Measurements from ENCODE around the gene SDC1. TPM values are rescaled to one million over a fixed set of nuclear protein-coding genes. Genes with fewer than 3 reads are reported as not detected.

Gene SDC1
- total RNA-seq, 2 experiments from 2014 or later, result 0.10 TPM; not detected in 1

DNA sequence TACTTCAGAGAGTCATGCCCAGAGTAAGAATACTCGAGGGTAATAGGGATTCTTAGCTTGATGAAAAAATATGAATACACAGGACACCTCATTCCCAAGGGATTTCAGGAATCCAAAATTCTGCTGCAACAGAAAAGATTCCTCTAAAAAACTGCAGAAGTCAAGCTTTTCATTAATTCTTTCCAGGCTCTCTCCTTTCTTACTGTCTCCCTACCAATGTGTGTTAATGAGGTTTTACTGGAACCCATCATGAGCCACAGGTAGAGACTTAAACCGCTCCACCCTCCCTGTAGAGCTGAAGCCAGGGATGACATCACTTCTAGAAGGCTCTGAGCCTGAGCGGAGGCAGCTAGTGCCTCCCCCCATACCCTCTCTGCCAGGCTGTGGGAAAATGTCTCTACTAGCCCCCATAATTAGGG is 3.4 kb downstream of the SDC1 start:
- no peak overlapping the region for H2AFZ ChIP-seq (ENCODE audit: low read length)
- H3K4me3 ChIP-seq (ENCODE audit: low read depth, low read length, poor library complexity, severe bottlenecking), result no peak overlapping the region
- H3K9me2 ChIP-seq (ENCODE audit: insufficient read depth, low read length), result no peaks in the 10 kb centered on the region
- CTCF ChIA-PET (ENCODE audit: unreplicated experiment), result interaction anchor here (0.6 kb wide), 1 partner anchor 26 kb away, joined by 3 read pairs; no protein-coding TSS in a partner anchor
- POLR2A ChIA-PET, result no interaction called here
- H3K9me3 ChIP-seq (ENCODE audit: low read length), result no peaks in the 10 kb centered on the region
- H3K79me2 ChIP-seq (ENCODE audit: insufficient read depth, low read depth, low read length), result no peaks in the 10 kb centered on the region
- H3K27ac ChIP-seq (ENCODE audit: low read depth, low read length, poor library complexity, severe bottlenecking), result no peak overlapping the region
- TF ChIP-seq CTCF (conservative IDR thresholded peaks at IDR 0.05; ENCODE audit: low read length) (no peak), EZH2phosphoT487 (IDR thresholded peaks at IDR 0.05; ENCODE audit: borderline replicate concordance, low read depth, low read length) (no peak)
- no peak for DNase-seq (ENCODE audit: low spot score)
- H3K36me3 ChIP-seq (ENCODE audit: insufficient read depth, low read length), result no peaks in the 10 kb centered on the region
- H3K4me2 ChIP-seq (ENCODE audit: low read length), result no peak overlapping the region
- H4K20me1 ChIP-seq (ENCODE audit: insufficient read depth, low read length), result no peaks in the 10 kb centered on the region
- no TSS peak for BruUV-seq (replicated peaks)
- intact Hi-C loops (cut with micrococcal nuclease; ENCODE audit: unreplicated experiment), result loop anchor here (10.0 kb wide), 1 partner anchor 87 kb away; no protein-coding TSS in a partner anchor
- H3K4me1 ChIP-seq (ENCODE audit: insufficient read depth, low read length, poor library complexity, severe bottlenecking), result peaks cover 6% of the 10 kb centered on the region

- no peak overlapping the region for H2AFZ ChIP-seq (ENCODE audit: low read length)
- no TSS peak for BruUV-seq (replicated peaks)
- no peaks in the 10 kb centered on the region for H3K9me3 ChIP-seq (ENCODE audit: low read length)
- H3K4me1 ChIP-seq (ENCODE audit: insufficient read depth, low read length, poor library complexity, severe bottlenecking), result peaks cover 6% of the 10 kb centered on the region
- TF ChIP-seq CTCF (conservative IDR thresholded peaks at IDR 0.05; ENCODE audit: low read length) (no peak), EZH2phosphoT487 (IDR thresholded peaks at IDR 0.05; ENCODE audit: borderline replicate concordance, low read depth, low read length) (no peak)
- ChIA-PET POLR2A (no interaction called here), CTCF (ENCODE audit: unreplicated experiment) (no interaction called here)
- H3K4me2 ChIP-seq (ENCODE audit: low read length), result no peak overlapping the region
- DNase-seq (ENCODE audit: low spot score), result no peak
- H3K27ac ChIP-seq (ENCODE audit: low read depth, low read length, poor library complexity, severe bottlenecking), result no peak overlapping the region
- intact Hi-C loops (cut with micrococcal nuclease; ENCODE audit: unreplicated experiment), result loop anchor here (10.0 kb wide), 1 partner anchor 86 kb away; no protein-coding TSS in a partner anchor
- H3K79me2 ChIP-seq (ENCODE audit: insufficient read depth, low read depth, low read length), result no peaks in the 10 kb centered on the region
- no peak overlapping the region for H3K4me3 ChIP-seq (ENCODE audit: low read depth, low read length, poor library complexity, severe bottlenecking)
- H3K36me3 ChIP-seq (ENCODE audit: insufficient read depth, low read length), result no peaks in the 10 kb centered on the region
- no peaks in the 10 kb centered on the region for H4K20me1 ChIP-seq (ENCODE audit: insufficient read depth, low read length)
- no peaks in the 10 kb centered on the region for H3K9me2 ChIP-seq (ENCODE audit: insufficient read depth, low read length)
These were observed 4.0 kb downstream of the SDC1 start for GRCh38 chr2:20220806-20221554.

GRCh38 chr2:20219763-20220380 is 5.1 kb downstream of the SDC1 start:
- no TSS peak for BruUV-seq (replicated peaks)

More at GRCh38 chr2:20219763-20220380, 5.1 kb downstream of the SDC1 start:
- Histone ChIP-seq H3K4me3 (ENCODE audit: low read depth, low read length, poor library complexity, severe bottlenecking) (no peak overlapping the region), H3K79me2 (ENCODE audit: insufficient read depth, low read depth, low read length) (no peaks in the 10 kb centered on the region), H4K20me1 (ENCODE audit: insufficient read depth, low read length) (no peaks in the 10 kb centered on the region), H3K36me3 (ENCODE audit: insufficient read depth, low read length) (no peaks in the 10 kb centered on the region), H3K9me3 (ENCODE audit: low read length) (no peaks in the 10 kb centered on the region), H3K4me2 (ENCODE audit: low read length) (no peak overlapping the region), H3K27ac (ENCODE audit: low read depth, low read length, poor library complexity, severe bottlenecking) (no peak overlapping the region), H3K4me1 (ENCODE audit: insufficient read depth, low read length, poor library complexity, severe bottlenecking) (peaks cover 6% of the 10 kb centered on the region), H2AFZ (ENCODE audit: low read length) (no peak overlapping the region), H3K9me2 (ENCODE audit: insufficient read depth, low read length) (no peaks in the 10 kb centered on the region)
- no peak for DNase-seq (ENCODE audit: low spot score)
- ChIA-PET CTCF (ENCODE audit: unreplicated experiment) (no interaction called here), POLR2A (interaction anchor here (0.5 kb wide), 1 partner anchor 78 kb away, joined by 3 read pairs; no protein-coding TSS in a partner anchor)
- intact Hi-C loops (cut with micrococcal nuclease; ENCODE audit: unreplicated experiment), result loop anchor here (10.0 kb wide), 1 partner anchor 85 kb away; no protein-coding TSS in a partner anchor
- no peak for TF ChIP-seq CTCF (conservative IDR thresholded peaks at IDR 0.05; ENCODE audit: low read length)
- no peak for TF ChIP-seq EZH2phosphoT487 (IDR thresholded peaks at IDR 0.05; ENCODE audit: borderline replicate concordance, low read depth, low read length)
